Choroid plexus epithelial cell (primary cell): Measurements from ENCODE around the gene XYLT2.

Source experiments
- DNase-seq: peaks from one replicate; pipeline ENCODE4 v3.0.0-alpha.2; 2010; ENCODE audit warnings: low read depth
- H3K4me3 ChIP-seq: 2 replicates; pipeline ENCODE4 v1.5.1; 2011; ENCODE audit warnings: low read depth, mild to moderate bottlenecking, control low read depth, low read length, moderate library complexity
- TF ChIP-seq, protein P1 (sequence below): conservative IDR thresholded peaks from 2 replicates; pipeline ENCODE4 v1.5.1; 2011; ENCODE audit warnings: low read depth, mild to moderate bottlenecking, control low read depth, inconsistent platforms, low read length, moderate library complexity

Gene XYLT2

DNA sequence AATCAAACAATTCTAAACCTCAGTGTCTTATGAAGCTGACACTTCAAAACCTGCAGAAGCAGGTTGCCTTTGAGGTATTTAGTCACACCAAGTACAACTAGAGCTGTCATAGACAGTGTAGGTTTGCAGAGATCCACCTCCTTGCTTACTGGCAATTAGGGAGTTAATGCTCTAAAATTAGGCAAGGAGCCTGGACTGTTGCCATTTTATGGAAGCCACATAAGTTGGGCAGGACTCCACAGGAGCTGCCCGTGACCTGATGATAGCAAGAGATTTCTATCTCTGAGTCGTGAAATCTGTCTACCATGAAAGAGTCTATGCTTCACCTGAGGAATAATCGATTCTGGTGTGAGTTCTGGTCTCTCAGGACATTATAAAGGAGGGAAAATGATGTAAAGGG is 36.0 kb downstream of the XYLT2 start:
- TF ChIP-seq, protein P1, sequence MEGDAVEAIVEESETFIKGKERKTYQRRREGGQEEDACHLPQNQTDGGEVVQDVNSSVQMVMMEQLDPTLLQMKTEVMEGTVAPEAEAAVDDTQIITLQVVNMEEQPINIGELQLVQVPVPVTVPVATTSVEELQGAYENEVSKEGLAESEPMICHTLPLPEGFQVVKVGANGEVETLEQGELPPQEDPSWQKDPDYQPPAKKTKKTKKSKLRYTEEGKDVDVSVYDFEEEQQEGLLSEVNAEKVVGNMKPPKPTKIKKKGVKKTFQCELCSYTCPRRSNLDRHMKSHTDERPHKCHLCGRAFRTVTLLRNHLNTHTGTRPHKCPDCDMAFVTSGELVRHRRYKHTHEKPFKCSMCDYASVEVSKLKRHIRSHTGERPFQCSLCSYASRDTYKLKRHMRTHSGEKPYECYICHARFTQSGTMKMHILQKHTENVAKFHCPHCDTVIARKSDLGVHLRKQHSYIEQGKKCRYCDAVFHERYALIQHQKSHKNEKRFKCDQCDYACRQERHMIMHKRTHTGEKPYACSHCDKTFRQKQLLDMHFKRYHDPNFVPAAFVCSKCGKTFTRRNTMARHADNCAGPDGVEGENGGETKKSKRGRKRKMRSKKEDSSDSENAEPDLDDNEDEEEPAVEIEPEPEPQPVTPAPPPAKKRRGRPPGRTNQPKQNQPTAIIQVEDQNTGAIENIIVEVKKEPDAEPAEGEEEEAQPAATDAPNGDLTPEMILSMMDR: no peak
- no peak overlapping the region for H3K4me3 ChIP-seq
- DNase-seq: peak; percentile 33

DNA sequence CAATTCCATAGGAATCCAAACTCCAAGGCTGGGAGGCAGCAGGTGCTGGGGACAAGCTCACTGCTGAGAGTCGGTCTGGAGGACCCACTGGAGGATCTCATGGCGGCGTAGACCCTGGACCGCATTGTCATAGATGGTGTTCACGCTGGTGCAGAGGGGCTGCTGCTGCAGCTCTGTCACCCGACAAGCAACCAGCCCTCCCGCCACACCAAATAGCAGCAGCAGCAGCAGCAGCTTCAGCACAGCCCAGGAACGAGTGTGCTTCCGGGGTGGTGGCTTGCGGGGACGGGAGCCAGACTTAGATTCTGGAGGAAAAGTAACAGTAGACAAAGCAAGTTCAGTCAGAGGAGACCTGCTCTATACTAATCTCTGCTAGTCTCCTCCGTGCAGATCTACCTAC is 37.0 kb downstream of the XYLT2 start:
- DNase-seq: no peak
- TF ChIP-seq, protein P1: no peak
- H3K4me3 ChIP-seq: no peak overlapping the region

DNA sequence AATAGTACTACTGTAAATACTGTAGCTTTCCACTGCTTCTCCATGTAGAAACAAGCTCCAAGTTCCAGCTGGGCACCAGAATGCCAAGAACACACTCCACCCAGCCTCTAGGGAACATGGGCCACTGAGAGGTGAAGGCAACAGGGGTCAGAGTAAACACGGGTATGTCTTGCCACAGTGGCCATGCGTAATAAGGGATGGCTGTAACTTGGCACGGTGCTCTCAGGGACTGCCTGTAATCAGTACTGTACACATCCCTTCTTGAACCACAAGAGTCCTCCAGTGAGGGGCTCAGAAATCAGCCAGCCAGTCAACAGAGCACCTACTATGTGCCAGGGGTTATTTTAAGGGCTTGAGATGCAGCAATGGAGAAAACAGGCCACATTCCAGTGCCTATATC is 40.6 kb downstream of the XYLT2 start:
- DNase-seq: no peak
- TF ChIP-seq, protein P1: no peak
- no peak overlapping the region for H3K4me3 ChIP-seq

DNA sequence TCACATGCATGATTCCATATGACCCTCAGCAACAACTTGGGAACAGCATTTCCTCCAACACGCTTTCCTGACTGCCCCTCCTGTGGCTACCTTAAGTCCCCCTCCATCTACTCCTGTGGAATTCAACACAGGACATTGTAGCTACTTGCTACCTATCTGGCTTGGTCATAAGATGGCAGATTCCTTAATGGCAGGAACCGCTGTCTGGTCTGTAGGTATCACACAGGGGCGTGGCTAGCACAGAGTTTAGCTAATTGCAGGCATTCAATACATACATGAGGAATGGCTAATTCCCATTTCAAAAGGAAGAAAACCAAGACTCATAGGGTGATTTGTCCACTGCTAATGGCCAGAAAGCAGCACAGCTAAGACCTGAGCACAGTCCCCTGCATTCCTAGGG is 42.8 kb downstream of the XYLT2 start:
- DNase-seq: no peak
- H3K4me3 ChIP-seq: no peak overlapping the region
- TF ChIP-seq, protein P1: no peak

DNA sequence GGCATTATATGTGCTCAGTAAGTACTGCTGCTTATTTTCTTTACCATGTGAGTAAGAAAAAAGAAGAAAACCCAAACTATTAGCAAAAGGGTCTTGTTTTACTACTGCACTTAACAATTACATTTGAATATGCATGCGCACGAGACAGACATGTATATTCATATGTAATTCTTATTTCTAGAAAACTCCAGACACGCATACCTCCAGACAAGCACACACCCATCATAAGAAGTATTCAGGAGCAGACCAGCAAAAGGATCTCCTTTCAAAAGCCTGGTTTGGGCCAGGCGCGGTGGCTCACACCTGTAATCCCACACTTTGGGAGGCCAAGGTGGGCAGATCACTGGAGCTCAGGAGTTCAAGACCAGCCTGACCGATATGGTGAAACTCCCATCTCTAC is 43.6 kb downstream of the XYLT2 start:
- DNase-seq: no peak
- no peak overlapping the region for H3K4me3 ChIP-seq
- TF ChIP-seq, protein P1: no peak

DNA sequence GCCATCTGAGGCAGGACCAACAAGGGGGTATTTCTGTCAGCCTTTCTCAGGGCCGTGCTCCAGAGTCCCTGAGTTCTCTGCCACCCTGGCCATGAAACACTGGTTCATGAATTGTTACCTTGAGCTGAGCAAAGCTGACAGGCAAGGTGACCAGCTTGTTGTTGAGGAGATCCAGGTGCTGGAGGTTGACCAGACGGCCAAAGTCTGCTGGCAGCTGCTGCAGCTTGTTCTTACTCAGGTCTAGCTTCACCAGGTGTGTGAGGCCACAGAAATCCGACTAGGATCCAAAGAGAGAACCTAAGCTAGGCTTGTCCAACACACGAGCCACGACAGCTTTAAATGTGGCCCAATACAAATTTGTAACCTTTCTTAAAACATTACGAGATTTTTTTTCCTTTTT is 46.7 kb downstream of the XYLT2 start:
- no peak overlapping the region for H3K4me3 ChIP-seq
- TF ChIP-seq, protein P1: no peak
- no peak for DNase-seq

DNA sequence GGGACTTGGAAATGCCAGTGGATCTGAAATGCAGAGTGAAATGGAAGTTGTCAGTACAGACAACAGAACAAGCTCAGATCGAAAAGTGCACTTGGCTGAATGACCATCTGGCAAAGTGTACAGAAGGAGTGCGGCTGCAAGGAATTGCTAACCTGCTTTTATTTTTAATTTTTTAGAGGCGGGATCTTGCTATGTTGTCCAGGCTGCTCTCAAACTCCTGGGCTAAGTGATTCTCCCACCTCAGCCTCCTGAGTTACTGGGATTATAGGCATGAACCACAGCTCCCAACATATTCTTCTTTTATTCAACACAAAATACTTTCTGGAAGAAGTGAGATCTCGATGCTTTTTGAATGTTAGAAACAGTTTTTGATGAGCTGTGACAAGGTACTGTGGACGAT is 47.8 kb downstream of the XYLT2 start:
- TF ChIP-seq, protein P1: no peak
- no peak for DNase-seq
- no peak overlapping the region for H3K4me3 ChIP-seq
